DND-41 (cell line): Measurements from ENCODE around the gene TLR4.

Source experiments
- ATAC-seq: fragments of 200-7000 bp; cut with Tn5 transposase; 3 replicates; pipeline ENCODE4 v1.9.1; 2021; ENCODE audit warnings: low read depth; ENCODE audit not compliant: insufficient read depth
- DNase-seq: peaks from one replicate; pipeline ENCODE4 v3.0.0-alpha.2; 2020
- H2AFZ ChIP-seq: 2 replicates; pipeline ENCODE4 v1.6.0; 2012; ENCODE audit warnings: low read depth, low read length
- H3K27ac ChIP-seq: 2 replicates; pipeline ENCODE4 v1.5.1; 2012; ENCODE audit warnings: low read length, inconsistent platforms
- H3K27me3 ChIP-seq: fragments of 200-600 bp; sonication (generic); 2 replicates; pipeline ENCODE4 v1.6.0; 2012; ENCODE audit warnings: low read length, mild to moderate bottlenecking, inconsistent platforms; ENCODE audit not compliant: insufficient read depth, poor library complexity
- H3K36me3 ChIP-seq: 2 replicates; pipeline ENCODE4 v1.5.1; 2012; ENCODE audit warnings: low read length, inconsistent platforms; ENCODE audit not compliant: insufficient read depth
- H3K4me1 ChIP-seq: 2 replicates; pipeline ENCODE4 v1.5.1; 2012; ENCODE audit warnings: mild to moderate bottlenecking, low read length; ENCODE audit not compliant: insufficient read depth
- H3K4me2 ChIP-seq: 2 replicates; pipeline ENCODE4 v1.6.0; 2012; ENCODE audit warnings: mild to moderate bottlenecking, moderate library complexity, low read length, inconsistent platforms; ENCODE audit not compliant: insufficient read depth
- H3K4me3 ChIP-seq, 2 experiments: fragments of 200-600 bp in 1 of 2; shearing (Covaris generic) in 1 of 2; 2 replicates each; pipeline ENCODE4 v1.5.1; 2012 to 2016; ENCODE audit warnings: inconsistent platforms in 2 of 2, low read length in 2 of 2, mild to moderate bottlenecking in 2 of 2, low read depth in 1 of 2, moderate library complexity in 1 of 2
- H3K79me2 ChIP-seq: 2 replicates; pipeline ENCODE4 v1.6.0; 2012; ENCODE audit warnings: low read length, inconsistent platforms; ENCODE audit not compliant: insufficient read depth
- H3K9ac ChIP-seq: 2 replicates; pipeline ENCODE4 v1.6.0; 2012; ENCODE audit warnings: low read depth, mild to moderate bottlenecking, inconsistent platforms, low read length, moderate library complexity
- H3K9me3 ChIP-seq: 2 replicates; pipeline ENCODE4 v1.5.1; 2012; ENCODE audit warnings: low read length, moderate library complexity, mild to moderate bottlenecking, inconsistent platforms; ENCODE audit not compliant: insufficient read depth, severe bottlenecking
- H4K20me1 ChIP-seq: 2 replicates; pipeline ENCODE4 v1.6.0; 2012; ENCODE audit warnings: low read length; ENCODE audit not compliant: insufficient read depth
- CTCF ChIP-seq: IDR thresholded peaks from 2 replicates; pipeline ENCODE4 v1.5.1; 2012; ENCODE audit warnings: borderline replicate concordance, low read length, moderate library complexity, mild to moderate bottlenecking; ENCODE audit not compliant: poor library complexity, severe bottlenecking; ENCODE audit errors: extremely low read depth
- EZH2 ChIP-seq: IDR thresholded peaks from 3 replicates; pipeline ENCODE4 v1.6.1; 2012; ENCODE audit warnings: borderline replicate concordance, low read depth, mild to moderate bottlenecking, moderate library complexity, low read length, inconsistent platforms; ENCODE audit not compliant: severe bottlenecking

Gene TLR4

GRCh38 chr9:117672369-117672768 lies 31.8 kb upstream of the TLR4 start:
- Histone ChIP-seq H3K4me3 (no peak overlapping the region), H3K36me3 (no peaks in the 10 kb centered on the region), H3K9me3 (no peaks in the 10 kb centered on the region), H2AFZ (no peak overlapping the region), H3K27ac (no peak overlapping the region), H3K79me2 (no peaks in the 10 kb centered on the region), H3K4me2 (no peak overlapping the region), H4K20me1 (no peaks in the 10 kb centered on the region), H3K27me3 (no peaks in the 10 kb centered on the region), H3K4me1 (no peaks in the 10 kb centered on the region), H3K9ac (no peak overlapping the region)
- DNase-seq (no peak), ATAC-seq (no peak)
- TF ChIP-seq CTCF: no peak
- TF ChIP-seq EZH2: no peak

DNA sequence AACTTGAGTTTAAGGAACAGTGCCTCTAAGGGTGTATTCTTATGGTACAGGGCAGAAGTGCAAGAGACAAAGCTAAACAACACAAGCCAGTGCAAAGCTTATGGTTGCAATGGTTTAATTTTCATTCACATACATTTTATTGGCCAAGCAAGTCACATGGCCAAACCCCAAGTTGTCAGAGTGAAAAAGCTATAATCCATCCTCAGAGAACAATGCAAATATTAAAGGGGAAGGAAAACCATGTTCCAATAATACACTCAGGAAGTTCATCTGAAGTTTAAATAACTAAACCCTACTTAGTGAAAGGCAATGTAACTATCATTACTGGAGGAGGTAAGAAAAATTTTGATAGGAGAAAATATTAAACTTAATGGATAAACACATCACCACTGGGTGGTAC lies 26.6 kb upstream of the TLR4 start:
- no peaks in the 10 kb centered on the region for H4K20me1 ChIP-seq
- no peak overlapping the region for H3K4me2 ChIP-seq
- no peak overlapping the region for H3K27ac ChIP-seq
- DNase-seq (no peak), ATAC-seq (no peak)
- H2AFZ ChIP-seq: no peak overlapping the region
- H3K27me3 ChIP-seq: no peaks in the 10 kb centered on the region
- H3K4me3 ChIP-seq: no peak overlapping the region
- no peaks in the 10 kb centered on the region for H3K36me3 ChIP-seq
- no peak overlapping the region for H3K9ac ChIP-seq
- no peaks in the 10 kb centered on the region for H3K9me3 ChIP-seq
- no peak for TF ChIP-seq CTCF
- no peak for TF ChIP-seq EZH2
- H3K4me1 ChIP-seq: no peaks in the 10 kb centered on the region
- no peaks in the 10 kb centered on the region for H3K79me2 ChIP-seq

DNA sequence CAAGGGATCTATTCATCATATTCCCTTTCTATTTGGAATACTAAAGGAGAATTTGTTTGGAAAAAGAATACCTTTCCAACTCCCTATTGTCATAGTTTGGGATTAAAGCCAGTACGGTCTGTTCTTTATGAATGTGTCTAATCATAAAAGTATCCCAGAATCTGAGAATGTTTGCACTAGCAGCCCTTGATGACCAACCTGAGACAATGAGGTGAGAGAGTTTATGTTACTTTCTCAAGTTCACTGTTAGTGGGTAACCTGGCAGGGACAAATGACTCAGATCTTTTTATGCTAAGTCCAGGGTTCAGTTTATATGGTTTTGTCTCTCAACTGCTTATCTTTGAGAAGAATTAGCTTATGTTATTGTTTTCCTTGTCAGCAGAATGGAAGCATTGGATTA lies 25.3 kb upstream of the TLR4 start:
- ATAC-seq (no peak), DNase-seq (no peak)
- no peak overlapping the region for H3K4me2 ChIP-seq
- H4K20me1 ChIP-seq: no peaks in the 10 kb centered on the region
- no peaks in the 10 kb centered on the region for H3K4me1 ChIP-seq
- H3K9me3 ChIP-seq: no peaks in the 10 kb centered on the region
- H3K27ac ChIP-seq: no peak overlapping the region
- no peak overlapping the region for H2AFZ ChIP-seq
- no peak overlapping the region for H3K9ac ChIP-seq
- H3K4me3 ChIP-seq: no peak overlapping the region
- H3K27me3 ChIP-seq: no peaks in the 10 kb centered on the region
- TF ChIP-seq CTCF (no peak), EZH2 (no peak)
- H3K36me3 ChIP-seq: no peaks in the 10 kb centered on the region
- H3K79me2 ChIP-seq: no peaks in the 10 kb centered on the region

DNA sequence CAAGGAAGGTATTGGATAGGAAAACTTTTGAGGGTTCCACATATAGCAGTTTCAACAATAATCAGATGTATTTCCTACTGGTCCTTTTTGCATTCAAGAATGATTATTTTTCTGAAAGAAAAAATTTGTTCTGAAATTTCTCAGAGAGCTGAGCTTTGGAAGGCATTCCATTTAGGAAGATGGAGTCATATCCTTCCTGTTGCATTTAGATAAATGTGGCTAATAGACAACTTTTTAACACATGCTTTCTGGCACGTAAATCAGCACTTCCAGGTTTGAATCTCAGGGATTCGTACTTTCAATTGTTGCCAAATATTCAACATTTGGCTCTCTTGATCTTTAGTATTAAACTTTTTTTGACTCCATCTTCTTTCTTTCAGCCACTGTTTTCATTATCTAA lies 24.8 kb upstream of the TLR4 start:
- no peak for TF ChIP-seq EZH2
- DNase-seq (no peak), ATAC-seq (no peak)
- Histone ChIP-seq H3K79me2 (no peaks in the 10 kb centered on the region), H3K9me3 (no peaks in the 10 kb centered on the region), H3K36me3 (no peaks in the 10 kb centered on the region), H3K4me1 (no peaks in the 10 kb centered on the region), H3K27ac (no peak overlapping the region), H3K9ac (no peak overlapping the region), H3K4me3 (no peak overlapping the region), H2AFZ (no peak overlapping the region), H3K27me3 (no peaks in the 10 kb centered on the region), H3K4me2 (no peak overlapping the region), H4K20me1 (no peaks in the 10 kb centered on the region)
